ENCODE data around the gene VAMP7.

GRCh38 chrX:155857561-155857960 is 23.6 kb upstream of the VAMP7 start:
- TF ChIP-seq CTCF (IDR thresholded peaks at IDR 0.05; ENCODE audit: control extremely low read depth in 1 of 3, insufficient read depth in 1 of 3, low read depth in 1 of 3, low read length in 3 of 3), result peak in 2 of 3 experiments; percentile 42 to 48; a peak in 3 of 4 replicates
- no peak for TF ChIP-seq SP1 (IDR thresholded peaks at IDR 0.05; ENCODE audit: low read depth, low read length)
- TF ChIP-seq SAP30 (IDR thresholded peaks at IDR 0.05; ENCODE audit: insufficient read depth, insufficient replicate concordance, low read length), result no peak
- TF ChIP-seq EGR1 (IDR thresholded peaks at IDR 0.05; ENCODE audit: borderline replicate concordance, low read depth, low read length), result no peak
- no peak for TF ChIP-seq GABPA (IDR thresholded peaks at IDR 0.05; ENCODE audit: borderline replicate concordance, insufficient read depth, low read length)
- TF ChIP-seq TBP (IDR thresholded peaks at IDR 0.05; ENCODE audit: low read depth, low read length), result no peak
- TF ChIP-seq POLR2A (IDR thresholded peaks at IDR 0.05; ENCODE audit: control extremely low read depth in 1 of 2, low read depth in 2 of 2, low read length in 2 of 2), result no peak
- TF ChIP-seq GTF2F1 (IDR thresholded peaks at IDR 0.05; ENCODE audit: borderline replicate concordance, low read depth, low read length), result no peak
- TF ChIP-seq RBBP5 (IDR thresholded peaks at IDR 0.05; ENCODE audit: borderline replicate concordance, low read depth, low read length), result no peak
- no peak for TF ChIP-seq EZH2 (IDR thresholded peaks at IDR 0.05; ENCODE audit: low read depth, low read length, severe bottlenecking)
- no peak for TF ChIP-seq TAF1 (IDR thresholded peaks at IDR 0.05; ENCODE audit: low read depth, low read length)
- no peak for TF ChIP-seq TEAD4 (IDR thresholded peaks at IDR 0.05; ENCODE audit: low read depth, low read length)
